ENCODE results near the gene ATG16L1. TPM values are rescaled to one million over a fixed set of nuclear protein-coding genes. Genes with fewer than 3 reads are reported as not detected.

The ATG16L1 gene
- 23.8 to 25.7 TPM (median 24.8 TPM) in 3 replicates for total RNA-seq
- long read RNA-seq, transcript ATG16L1-205 (17 exons, 3,213 nt), result minor isoform, 14 of 69 reads
- long read RNA-seq, transcript ATG16L1-203 (18 exons, 3,405 nt), result major isoform, 39 of 69 reads
- long read RNA-seq, partial matches to known transcripts, result 4 of 69 reads
- long read RNA-seq, other reads (novel, unspliced or antisense), result 10 of 69 reads

GRCh38 chr2:233251306-233252116 is at the start of gene ATG16L1:
Gene ATG16L1, plus strand, starts transcription at chr2:233251673. Its CDS starts 155 bp downstream, at chr2:233251828.
- DNase-seq (ENCODE audit: low spot score), result peak; percentile 98
- TF ChIP-seq CTCF (IDR thresholded peaks at IDR 0.05), result peak; percentile 97
- H3K27me3 Mint-ChIP-seq (ENCODE audit: low read depth), result no peaks in the 10 kb centered on the region
- H3K4me1 Mint-ChIP-seq (ENCODE audit: low read depth), result peaks cover 23% of the 10 kb centered on the region
- no peaks in the 10 kb centered on the region for H3K9me3 Mint-ChIP-seq (ENCODE audit: low read depth)
- H3K4me3 Mint-ChIP-seq (ENCODE audit: unreplicated experiment), result peak within 1 kb of the TSS; percentile 89
- H3K27ac Mint-ChIP-seq (ENCODE audit: unreplicated experiment), result peak within 1 kb of the TSS; percentile 85
- no peaks in the 10 kb centered on the region for H3K36me3 Mint-ChIP-seq (ENCODE audit: low read depth)

- peaks cover 10% of the 10 kb centered on the region for H3K9me3 Mint-ChIP-seq (ENCODE audit: low read depth)
- no peak for DNase-seq (ENCODE audit: low spot score)
- H3K27me3 Mint-ChIP-seq (ENCODE audit: low read depth), result peaks cover 5% of the 10 kb centered on the region
- peaks cover 5% of the 10 kb centered on the region for H3K36me3 Mint-ChIP-seq (ENCODE audit: low read depth)
- no peak overlapping the region for H3K27ac Mint-ChIP-seq (ENCODE audit: unreplicated experiment)
- H3K4me1 Mint-ChIP-seq (ENCODE audit: low read depth), result no peaks in the 10 kb centered on the region
- no peak for TF ChIP-seq CTCF (IDR thresholded peaks at IDR 0.05)
- H3K4me3 Mint-ChIP-seq (ENCODE audit: unreplicated experiment), result no peak overlapping the region
These were observed 48.9 kb upstream of the ATG16L1 start for GRCh38 chr2:233202531-233202944.

- no peak for DNase-seq (ENCODE audit: low spot score)
- H3K4me1 Mint-ChIP-seq (ENCODE audit: low read depth), result no peaks in the 10 kb centered on the region
- peaks cover 5% of the 10 kb centered on the region for H3K36me3 Mint-ChIP-seq (ENCODE audit: low read depth)
- peaks cover 10% of the 10 kb centered on the region for H3K9me3 Mint-ChIP-seq (ENCODE audit: low read depth)
- H3K27me3 Mint-ChIP-seq (ENCODE audit: low read depth), result peaks cover 5% of the 10 kb centered on the region
- TF ChIP-seq CTCF (IDR thresholded peaks at IDR 0.05), result no peak
- no peak overlapping the region for H3K27ac Mint-ChIP-seq (ENCODE audit: unreplicated experiment)
- H3K4me3 Mint-ChIP-seq (ENCODE audit: unreplicated experiment), result no peak overlapping the region
These were observed 48.4 kb upstream of the ATG16L1 start for GRCh38 chr2:233203060-233203459.

GRCh38 chr2:233204286-233204936 is 47.1 kb upstream of the ATG16L1 start:
- Mint-ChIP-seq H3K9me3 (ENCODE audit: low read depth) (peaks cover 10% of the 10 kb centered on the region), H3K4me3 (ENCODE audit: unreplicated experiment) (no peak overlapping the region), H3K27ac (ENCODE audit: unreplicated experiment) (no peak overlapping the region), H3K4me1 (ENCODE audit: low read depth) (peaks cover 10% of the 10 kb centered on the region), H3K27me3 (ENCODE audit: low read depth) (peaks cover 5% of the 10 kb centered on the region), H3K36me3 (ENCODE audit: low read depth) (peaks cover 5% of the 10 kb centered on the region)
- TF ChIP-seq CTCF (IDR thresholded peaks at IDR 0.05), result no peak
- no peak for DNase-seq (ENCODE audit: low spot score)

GRCh38 chr2:233208382-233209116 is 42.9 kb upstream of the ATG16L1 start:
- no peak for DNase-seq (ENCODE audit: low spot score)
- peaks cover 34% of the 10 kb centered on the region for H3K4me1 Mint-ChIP-seq (ENCODE audit: low read depth)
- H3K27me3 Mint-ChIP-seq (ENCODE audit: low read depth), result no peaks in the 10 kb centered on the region
- H3K4me3 Mint-ChIP-seq (ENCODE audit: unreplicated experiment), result no peak overlapping the region
- no peak overlapping the region for H3K27ac Mint-ChIP-seq (ENCODE audit: unreplicated experiment)
- peaks cover 2% of the 10 kb centered on the region for H3K9me3 Mint-ChIP-seq (ENCODE audit: low read depth)
- no peak for TF ChIP-seq CTCF (IDR thresholded peaks at IDR 0.05)
- H3K36me3 Mint-ChIP-seq (ENCODE audit: low read depth), result peaks cover 1% of the 10 kb centered on the region

Data from chondrocyte (in vitro differentiated cells).